DND-41 (cell line): ENCODE measurements around the gene LRP5.

ENCODE experiments used
- CTCF ChIP-seq: IDR thresholded peaks from 2 replicates; pipeline ENCODE4 v1.5.1; 2012; ENCODE audit warnings: borderline replicate concordance, low read length, moderate library complexity, mild to moderate bottlenecking; ENCODE audit not compliant: poor library complexity, severe bottlenecking; ENCODE audit errors: extremely low read depth
- EZH2 ChIP-seq: IDR thresholded peaks from 3 replicates; pipeline ENCODE4 v1.6.1; 2012; ENCODE audit warnings: borderline replicate concordance, low read depth, mild to moderate bottlenecking, moderate library complexity, low read length, inconsistent platforms; ENCODE audit not compliant: severe bottlenecking

GRCh38 chr11:68315171-68315920 lies 3.0 kb downstream of the LRP5 start:
- TF ChIP-seq CTCF (no peak), EZH2 (no peak)
